Globus pallidus (tissue), 1 donor: ENCODE results near the gene SELENOS.

Source experiments
- DNase-seq: peaks from one replicate; pipeline ENCODE4 v3.0.0-alpha.2; 2015; ENCODE audit warnings: low spot score

SELENOS gene

GRCh38 chr15:101276501-101277037, 716 bp downstream of the SELENOS start:
- no peak for DNase-seq

- no peak for DNase-seq
These were observed 2.3 kb downstream of the SELENOS start for GRCh38 chr15:101275018-101275417.

- no peak for DNase-seq
These were observed 3.8 kb downstream of the SELENOS start for GRCh38 chr15:101273534-101273933.

GRCh38 chr15:101272584-101272983, 4.7 kb downstream of the SELENOS start:
- DNase-seq: no peak

- no peak for DNase-seq
These were observed 7.6 kb downstream of the SELENOS start for GRCh38 chr15:101269479-101270223.

GRCh38 chr15:101267320-101268104, 9.8 kb downstream of the SELENOS start:
- DNase-seq: peak; percentile 87

- DNase-seq: no peak
These were observed 10.5 kb downstream of the SELENOS start for GRCh38 chr15:101266787-101267186.

GRCh38 chr15:101266034-101266433, 11.3 kb downstream of the SELENOS start:
- no peak for DNase-seq

- DNase-seq: no peak
These were observed 12.2 kb downstream of the SELENOS start for GRCh38 chr15:101264911-101265641.

- DNase-seq: no peak
These were observed 13.3 kb downstream of the SELENOS start for GRCh38 chr15:101264011-101264410.

- DNase-seq: no peak
These were observed 14.7 kb downstream of the SELENOS start for GRCh38 chr15:101262551-101262950.

- DNase-seq: peak; percentile 62
These were observed 18.8 kb downstream of the SELENOS start for GRCh38 chr15:101258238-101259144.

GRCh38 chr15:101256757-101257156, 20.5 kb downstream of the SELENOS start:
- no peak for DNase-seq

- DNase-seq: no peak
These were observed 21.6 kb downstream of the SELENOS start for GRCh38 chr15:101255615-101256241.

- DNase-seq: no peak
These were observed 22.3 kb downstream of the SELENOS start for GRCh38 chr15:101255051-101255395.

GRCh38 chr15:101254157-101255050, 22.9 kb downstream of the SELENOS start:
- no peak for DNase-seq

- no peak for DNase-seq
These were observed 24.4 kb downstream of the SELENOS start for GRCh38 chr15:101252836-101253235.

- peak; percentile 88 for DNase-seq
These were observed 25.2 kb downstream of the SELENOS start, which contains the start of gene CHSY1 for GRCh38 chr15:101251830-101252820. TSS of gene CHSY1 (minus strand) at chr15:101252048. CDS start at chr15:101251456, 592 bp downstream.
